ENCODE results near the gene HS3ST2. TPM values are rescaled to one million over a fixed set of nuclear protein-coding genes. Genes with fewer than 3 reads are reported as not detected.

The HS3ST2 gene
- total and polyA plus RNA-seq, 2 experiments from 2014 or later: 1.4 to 3.2 TPM

GRCh38 chr16:22849517-22849916 lies 35.6 kb downstream of the HS3ST2 start:
- DNase-seq (ENCODE audit: low spot score) (no peak), ATAC-seq (no peak)
- H3K4me3 Mint-ChIP-seq: no peak overlapping the region
- Histone ChIP-seq H3F3A (replicated peaks; ENCODE audit: low read depth) (no peaks in the 10 kb centered on the region), H3K27ac (ENCODE audit: low read depth) (no peak overlapping the region), H3K9me2 (ENCODE audit: insufficient read depth) (no peaks in the 10 kb centered on the region; the same call in 1 of the 2 replicates), H3K27me3 (ENCODE audit: insufficient read depth) (no peaks in the 10 kb centered on the region), H3K79me2 (replicated peaks; ENCODE audit: insufficient read depth) (no peaks in the 10 kb centered on the region), H3K4me2 (no peak overlapping the region), H3K4me3 (no peak overlapping the region), H2AFZ (no peak overlapping the region), H4K20me1 (replicated peaks; ENCODE audit: insufficient read depth) (no peaks in the 10 kb centered on the region), H3K36me3 (ENCODE audit: insufficient read depth) (no peaks in the 10 kb centered on the region), H3K4me1 (ENCODE audit: insufficient read depth) (0 out of 2 replicates have a peak, but pooled peaks cover 4% of the 10 kb centered on the region)
- no peak overlapping the region for H3K27ac Mint-ChIP-seq
- H3K4me1 Mint-ChIP-seq: peaks cover 12% of the 10 kb centered on the region
- TF ChIP-seq JUNB (IDR thresholded peaks at IDR 0.05; ENCODE audit: unreplicated experiment): no peak
- TF ChIP-seq ZNF462 (CRISPR knock-in tag; IDR thresholded peaks at IDR 0.05): no peak
- no peak for TF ChIP-seq CTCF (conservative IDR thresholded peaks at IDR 0.05; ENCODE audit: low read depth in 2 of 2)
- no peak for TF ChIP-seq EZH2 (IDR thresholded peaks at IDR 0.05; ENCODE audit: low read depth, unreplicated experiment)
- no peak for TF ChIP-seq EZH2phosphoT487 (IDR thresholded peaks at IDR 0.05; ENCODE audit: unreplicated experiment)
- TF ChIP-seq POLR2AphosphoS5 (IDR thresholded peaks at IDR 0.05; ENCODE audit: low read depth): no peak
- TF ChIP-seq ZNF114 (CRISPR knock-in tag; IDR thresholded peaks at IDR 0.05): no peak
- TF ChIP-seq ZNF331 (CRISPR knock-in tag; IDR thresholded peaks at IDR 0.05; ENCODE audit: low read depth): no peak
- no peak for TF ChIP-seq CREB1 (CRISPR knock-in tag; IDR thresholded peaks at IDR 0.05; ENCODE audit: low read depth)
- no peak for TF ChIP-seq NANOG (IDR thresholded peaks at IDR 0.05; ENCODE audit: borderline replicate concordance)
- TF ChIP-seq ETS1 (IDR thresholded peaks at IDR 0.05): no peak
- no peak for TF ChIP-seq REST (IDR thresholded peaks at IDR 0.05; ENCODE audit: unreplicated experiment)
- no peak for TF ChIP-seq STAT1 (IDR thresholded peaks at IDR 0.05; ENCODE audit: unreplicated experiment)
- H3K9me3 Mint-ChIP-seq: no peaks in the 10 kb centered on the region
- no peaks in the 10 kb centered on the region for H3K36me3 Mint-ChIP-seq (ENCODE audit: low read depth)
- peaks cover 2% of the 10 kb centered on the region for H3K27me3 Mint-ChIP-seq (ENCODE audit: insufficient read depth, low read depth, poor library complexity)

Measured in GM23338 (cell line).